H7 (cell line): Measurements from ENCODE around the gene SOCS3. TPM values are rescaled to one million over a fixed set of nuclear protein-coding genes. Genes with fewer than 3 reads are reported as not detected.

Experiments used
- DNase-seq: peaks from one replicate; pipeline ENCODE4 v3.0.0; 2012
- H3K27me3 ChIP-seq: 2 replicates; pipeline ENCODE4 v1.6.0; 2011; ENCODE audit warnings: mild to moderate bottlenecking, low read length; ENCODE audit not compliant: control insufficient read depth, insufficient read depth
- H3K36me3 ChIP-seq: replicated peaks from 2 replicates; pipeline ENCODE4 v1.5.1; 2011; ENCODE audit warnings: low read length; ENCODE audit not compliant: control insufficient read depth, insufficient read depth
- H3K4me3 ChIP-seq: 2 replicates; pipeline ENCODE4 v1.5.1; 2011; ENCODE audit warnings: low read depth, mild to moderate bottlenecking, control low read depth, low read length, moderate library complexity; ENCODE audit not compliant: insufficient read depth
- total RNA-seq: library from RNA; depleted of rRNA; stranded (reverse); fragments of >200 nt; shearing (Covaris generic); gene quantifications from 2 replicates; pipeline ENCODE4 v1.2.3, GENCODE V29; 2014

Gene SOCS3
- total RNA-seq, 1 experiment from 2014 or later, result 26.9 TPM

- Histone ChIP-seq H3K36me3 (no peaks in the 10 kb centered on the region), H3K4me3 (no peak overlapping the region), H3K27me3 (no peaks in the 10 kb centered on the region)
- DNase-seq, result peak; percentile 73
These were observed 6.4 kb upstream of the SOCS3 start for GRCh38 chr17:78366109-78366848.

- DNase-seq, result peak; percentile 93
- Histone ChIP-seq H3K36me3 (no peaks in the 10 kb centered on the region), H3K27me3 (no peaks in the 10 kb centered on the region), H3K4me3 (no peak overlapping the region)
These were observed 5.8 kb upstream of the SOCS3 start for GRCh38 chr17:78365561-78366108.

GRCh38 chr17:78364436-78365281 is 4.8 kb upstream of the SOCS3 start:
- no peaks in the 10 kb centered on the region for H3K27me3 ChIP-seq
- H3K4me3 ChIP-seq, result no peak overlapping the region
- H3K36me3 ChIP-seq, result no peaks in the 10 kb centered on the region
- peak; percentile 74 for DNase-seq

DNA sequence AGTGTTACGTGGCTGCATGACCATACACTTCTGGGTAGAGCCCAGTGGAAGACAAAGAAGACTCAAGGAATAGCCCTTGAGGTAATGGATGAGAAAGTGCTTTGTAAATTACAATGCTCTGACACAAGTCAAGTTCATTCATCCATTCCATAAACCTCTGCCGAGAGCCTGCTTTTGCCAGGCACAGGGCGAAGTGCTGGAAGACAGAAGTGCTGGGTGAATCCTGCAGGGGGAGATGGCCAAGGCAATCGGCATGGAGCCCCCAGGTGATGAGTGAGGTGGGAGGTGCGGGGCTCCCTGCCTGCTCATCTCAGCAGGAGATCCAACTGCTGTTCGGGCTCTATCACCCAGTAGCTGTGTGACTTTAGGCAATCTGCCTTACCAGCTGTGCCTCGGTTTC is 2.8 kb upstream of the SOCS3 start:
- peak; percentile 61 for DNase-seq

GRCh38 chr17:78362232-78362631 is 2.4 kb upstream of the SOCS3 start:
- no peak overlapping the region for H3K4me3 ChIP-seq
- peaks cover 23% of the 10 kb centered on the region for H3K27me3 ChIP-seq
- DNase-seq, result no peak
- H3K36me3 ChIP-seq, result peaks cover 4% of the 10 kb centered on the region

More for the DNA sequence above, 2.8 kb upstream of the SOCS3 start:
- H3K4me3 ChIP-seq, result no peak overlapping the region
- peaks cover 19% of the 10 kb centered on the region for H3K27me3 ChIP-seq
- H3K36me3 ChIP-seq, result peaks cover 4% of the 10 kb centered on the region

DNA sequence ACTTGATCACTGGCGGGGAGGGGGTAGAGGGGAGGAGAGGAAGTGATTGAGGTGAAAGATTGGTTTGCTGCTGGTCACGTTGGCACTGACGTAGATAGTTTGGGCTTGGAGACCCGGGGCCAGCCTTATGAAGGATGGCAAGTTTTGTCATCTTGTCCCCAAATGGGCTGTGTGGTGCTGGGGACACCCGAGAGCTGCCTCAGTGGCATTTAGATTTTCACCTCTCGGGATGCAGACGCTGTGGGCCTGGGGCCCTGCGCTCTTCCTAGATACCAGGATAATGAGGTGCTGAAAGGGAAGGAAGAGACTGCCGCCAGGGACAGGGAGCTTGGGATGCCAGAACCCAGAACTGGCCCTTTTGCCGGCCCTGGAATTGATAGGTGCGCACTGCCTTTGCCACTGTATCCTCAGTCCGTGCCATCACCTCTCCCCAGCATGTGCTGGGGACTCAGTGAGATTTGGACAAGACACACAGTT is 1.4 kb upstream of the SOCS3 start:
- Histone ChIP-seq H3K4me3 (peak overlapping the region; percentile 83), H3K27me3 (peaks cover 24% of the 10 kb centered on the region), H3K36me3 (peaks cover 4% of the 10 kb centered on the region)
- no peak for DNase-seq

DNA sequence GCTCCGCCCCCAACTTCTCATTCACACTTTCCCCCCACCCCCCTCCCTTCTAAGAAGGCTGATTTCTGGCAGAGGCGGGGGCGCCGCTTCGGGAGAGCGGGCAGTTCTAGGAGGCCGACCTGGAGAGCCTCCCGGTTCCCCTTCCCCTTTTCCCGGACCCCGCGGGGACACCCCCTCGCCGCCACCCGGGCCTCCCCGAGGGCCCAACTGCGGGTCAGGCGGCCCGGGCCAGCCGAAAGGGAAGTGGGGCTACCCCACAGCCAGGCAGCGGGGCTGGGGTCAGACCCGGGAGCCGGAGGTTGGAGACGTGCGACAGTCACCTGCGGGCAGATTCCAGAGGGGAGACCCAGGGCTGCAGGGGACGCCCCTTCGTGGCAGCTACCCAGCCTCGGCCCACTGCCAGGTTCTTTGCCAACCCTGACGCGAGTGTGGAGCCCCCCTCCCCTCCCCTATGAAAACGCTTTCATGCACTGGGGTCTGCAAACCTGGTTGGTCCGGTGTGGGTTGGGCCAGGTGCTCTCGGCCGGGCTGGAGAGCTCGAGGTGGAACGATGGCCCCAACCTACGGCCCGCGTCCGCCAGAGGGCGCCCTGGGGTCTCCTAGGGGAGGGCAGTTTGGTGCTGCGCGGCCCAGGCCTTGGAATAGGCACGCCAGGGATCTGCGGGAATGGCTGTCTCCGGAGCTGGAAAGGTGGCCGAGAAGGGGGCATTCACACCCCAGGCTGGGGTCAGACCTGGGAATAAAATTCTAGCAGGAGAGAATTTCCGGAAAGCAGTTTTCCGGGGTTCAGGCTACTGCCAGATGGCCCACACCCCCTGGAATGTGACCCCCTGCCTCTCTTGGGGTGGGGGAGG is 721 bp upstream of the SOCS3 start:
- Histone ChIP-seq H3K4me3 (peak overlapping the region; percentile 83), H3K36me3 (peaks cover 4% of the 10 kb centered on the region), H3K27me3 (peaks cover 25% of the 10 kb centered on the region)
- peak; percentile 98 for DNase-seq

- Histone ChIP-seq H3K27me3 (peaks cover 30% of the 10 kb centered on the region), H3K36me3 (peaks cover 4% of the 10 kb centered on the region), H3K4me3 (peak overlapping the region; percentile 83)
- peak; percentile 90 for DNase-seq
These were observed 418 bp downstream of the SOCS3 start for GRCh38 chr17:78359321-78359996.

- peaks cover 30% of the 10 kb centered on the region for H3K27me3 ChIP-seq
- H3K4me3 ChIP-seq, result peak overlapping the region; percentile 83
- H3K36me3 ChIP-seq, result peaks cover 4% of the 10 kb centered on the region
- peak; percentile 80 for DNase-seq
These were observed 1.1 kb downstream of the SOCS3 start for GRCh38 chr17:78358538-78359320.

DNA sequence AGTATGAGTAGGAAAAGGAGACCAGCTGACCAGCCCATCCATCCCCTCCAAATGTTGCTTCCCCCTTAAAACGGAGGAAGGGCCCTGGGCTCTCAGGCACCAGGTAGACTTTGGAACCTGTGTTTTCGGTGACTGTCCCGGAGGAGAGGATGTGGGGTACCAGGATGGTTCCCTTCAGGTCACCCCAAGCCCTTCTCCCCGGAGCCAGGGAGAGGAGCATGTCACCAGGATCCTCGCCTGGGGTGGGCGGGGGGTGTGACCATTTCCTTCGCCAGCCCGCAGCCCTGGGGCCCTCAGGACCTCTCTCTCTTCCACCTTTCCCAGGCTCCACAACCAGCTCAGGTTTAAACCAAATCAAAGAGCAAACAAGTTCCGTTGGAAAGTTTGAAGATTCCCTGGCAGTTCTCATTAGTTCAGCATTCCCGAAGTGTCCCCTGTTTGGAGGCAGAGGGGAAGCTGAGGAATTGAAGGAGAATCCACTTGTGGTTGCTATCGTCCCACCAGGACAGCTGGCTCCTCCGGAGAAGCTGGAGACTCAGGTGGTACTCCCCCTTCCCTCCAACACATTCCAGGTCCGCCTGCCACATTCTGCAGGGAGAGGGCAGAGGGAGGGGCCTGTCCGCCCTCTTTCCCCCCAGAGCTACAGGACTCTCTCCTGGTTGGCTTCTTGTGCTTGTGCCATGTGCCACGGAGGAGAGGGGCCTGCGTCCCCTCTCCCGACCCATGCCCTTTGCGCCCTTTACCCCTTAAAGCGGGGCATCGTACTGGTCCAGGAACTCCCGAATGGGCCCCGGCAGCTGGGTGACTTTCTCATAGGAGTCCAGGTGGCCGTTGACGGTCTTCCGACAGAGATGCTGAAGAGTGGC is 2.0 kb downstream of the SOCS3 start:
- H3K4me3 ChIP-seq, result peak overlapping the region; percentile 83
- peak; percentile 74 for DNase-seq
- H3K27me3 ChIP-seq, result peaks cover 30% of the 10 kb centered on the region
- H3K36me3 ChIP-seq, result peaks cover 4% of the 10 kb centered on the region

DNA sequence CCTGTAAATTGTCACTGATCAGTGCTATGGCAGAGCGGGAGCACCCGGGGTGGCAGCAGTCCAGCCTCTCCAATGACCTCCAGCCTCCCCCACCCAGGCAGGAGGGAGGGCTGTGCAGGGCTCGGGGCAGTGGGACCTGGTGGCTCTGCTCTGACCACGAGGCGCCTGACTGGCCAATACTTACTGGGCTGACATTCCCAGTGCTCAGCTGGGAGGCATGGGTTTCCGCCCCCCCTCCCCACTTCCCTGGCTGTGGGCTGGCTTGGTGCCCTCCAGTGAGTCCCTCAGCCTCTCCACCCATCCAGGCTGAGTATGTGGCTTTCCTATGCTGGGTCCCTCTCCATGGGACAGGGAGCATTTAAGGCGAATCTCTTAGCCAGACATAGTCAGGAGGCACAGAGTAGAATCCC is 2.7 kb downstream of the SOCS3 start:
- DNase-seq, result peak; percentile 29
- Histone ChIP-seq H3K27me3 (peaks cover 30% of the 10 kb centered on the region), H3K4me3 (peak overlapping the region; percentile 5), H3K36me3 (peaks cover 4% of the 10 kb centered on the region)

GRCh38 chr17:78356101-78356713 is 3.7 kb downstream of the SOCS3 start:
- peak; percentile 81 for DNase-seq
- H3K27me3 ChIP-seq, result peaks cover 30% of the 10 kb centered on the region
- H3K36me3 ChIP-seq, result peaks cover 4% of the 10 kb centered on the region
- no peak overlapping the region for H3K4me3 ChIP-seq
